BLaER1 (cell line): ENCODE measurements around the gene CDA.
A peak's percentile ranks its signal among the peaks of the same experiment; 100 is the strongest.

ENCODE experiments used
- H3K27ac ChIP-seq: shearing (Covaris generic); formaldehyde crosslinking; 2 replicates; pipeline ENCODE4 v1.8.1; 2022
- H3K27me3 ChIP-seq: shearing (Covaris generic); formaldehyde crosslinking; 2 replicates; pipeline ENCODE4 v1.8.1; 2022
- H3K36me3 ChIP-seq: shearing (Covaris generic); formaldehyde crosslinking; 2 replicates; pipeline ENCODE4 v1.8.1; 2022
- H3K4me1 ChIP-seq: shearing (Covaris generic); formaldehyde crosslinking; 2 replicates; pipeline ENCODE4 v1.8.1; 2022
- H3K4me2 ChIP-seq: shearing (Covaris generic); formaldehyde crosslinking; 2 replicates; pipeline ENCODE4 v1.8.1; 2022
- H3K4me3 ChIP-seq: shearing (Covaris generic); formaldehyde crosslinking; 2 replicates; pipeline ENCODE4 v1.8.1; 2022
- H3K9ac ChIP-seq: shearing (Covaris generic); formaldehyde crosslinking; 2 replicates; pipeline ENCODE4 v1.8.1; 2022
- H3K9me3 ChIP-seq: shearing (Covaris generic); formaldehyde crosslinking; 2 replicates; pipeline ENCODE4 v1.8.1; 2022
- H4K20me1 ChIP-seq: shearing (Covaris generic); formaldehyde crosslinking; 2 replicates; pipeline ENCODE4 v1.8.1; 2022
- Cebpa-rat ChIP-seq: shearing (Covaris generic); IDR thresholded peaks from 2 replicates; pipeline ENCODE4 v1.8.1; 2022

CDA gene

GRCh38 chr1:20661207-20662109 lies 72.6 kb downstream of the CDA start, which contains the start of gene DDOST:
Gene DDOST, minus strand, starts transcription at chr1:20661369. Its CDS starts 19 bp downstream, at chr1:20661350.
- H3K9ac ChIP-seq = peak within 1 kb of the TSS; percentile 92
- no peaks in the 10 kb centered on the region for H3K27me3 ChIP-seq
- TF ChIP-seq Cebpa-rat = no peak
- peaks cover 44% of the 10 kb centered on the region for H4K20me1 ChIP-seq
- peaks cover 40% of the 10 kb centered on the region for H3K4me1 ChIP-seq
- H3K9me3 ChIP-seq = no peaks in the 10 kb centered on the region
- peak within 1 kb of the TSS; percentile 88 for H3K27ac ChIP-seq
- H3K4me3 ChIP-seq = peak within 1 kb of the TSS; percentile 97
- H3K4me2 ChIP-seq = peak within 1 kb of the TSS; percentile 95
- peaks cover 36% of the 10 kb centered on the region for H3K36me3 ChIP-seq

- no peak for TF ChIP-seq Cebpa-rat
- Histone ChIP-seq H3K4me1 (peaks cover 40% of the 10 kb centered on the region), H3K27me3 (no peaks in the 10 kb centered on the region), H3K27ac (peak overlapping the region; percentile 83), H3K9ac (peak overlapping the region; percentile 92), H3K9me3 (no peaks in the 10 kb centered on the region), H3K4me2 (peak overlapping the region; percentile 95), H3K4me3 (peak overlapping the region; percentile 97), H4K20me1 (peaks cover 38% of the 10 kb centered on the region), H3K36me3 (peaks cover 30% of the 10 kb centered on the region)
Observed at GRCh38 chr1:20662110-20662475, 73.2 kb downstream of the CDA start.

- H3K4me2 ChIP-seq = no peak overlapping the region
- H3K27me3 ChIP-seq = no peaks in the 10 kb centered on the region
- no peak for TF ChIP-seq Cebpa-rat
- H3K36me3 ChIP-seq = peaks cover 17% of the 10 kb centered on the region
- H3K9ac ChIP-seq = no peak overlapping the region
- H3K4me1 ChIP-seq = peaks cover 40% of the 10 kb centered on the region
- no peak overlapping the region for H3K4me3 ChIP-seq
- no peak overlapping the region for H3K27ac ChIP-seq
- H3K9me3 ChIP-seq = no peaks in the 10 kb centered on the region
- peaks cover 25% of the 10 kb centered on the region for H4K20me1 ChIP-seq
Observed at GRCh38 chr1:20663365-20663764, 74.5 kb downstream of the CDA start.

- Histone ChIP-seq H3K4me2 (no peak overlapping the region), H4K20me1 (peaks cover 17% of the 10 kb centered on the region), H3K4me1 (peaks cover 33% of the 10 kb centered on the region), H3K9me3 (no peaks in the 10 kb centered on the region), H3K4me3 (no peak overlapping the region), H3K36me3 (peaks cover 9% of the 10 kb centered on the region), H3K9ac (no peak overlapping the region), H3K27me3 (no peaks in the 10 kb centered on the region), H3K27ac (0 out of 2 replicates have a peak overlapping the region, but pooled peaks have one; percentile 13)
- TF ChIP-seq Cebpa-rat = no peak
Observed at GRCh38 chr1:20663969-20664715, 75.2 kb downstream of the CDA start.

- Histone ChIP-seq H3K36me3 (no peaks in the 10 kb centered on the region), H4K20me1 (0 out of 2 replicates have a peak, but pooled peaks cover 2% of the 10 kb centered on the region), H3K27me3 (no peaks in the 10 kb centered on the region), H3K27ac (0 out of 2 replicates have a peak overlapping the region, but pooled peaks have one; percentile 18), H3K9me3 (no peaks in the 10 kb centered on the region), H3K4me1 (peaks cover 19% of the 10 kb centered on the region), H3K4me3 (no peak overlapping the region), H3K9ac (0 out of 2 replicates have a peak overlapping the region, but pooled peaks have one; percentile 34), H3K4me2 (peak overlapping the region; percentile 37)
- TF ChIP-seq Cebpa-rat = no peak
Observed at GRCh38 chr1:20665726-20666125, 76.8 kb downstream of the CDA start.

- H3K36me3 ChIP-seq = no peaks in the 10 kb centered on the region; the same call in 1 of the 2 replicates
- peaks cover 19% of the 10 kb centered on the region for H3K4me1 ChIP-seq
- H3K27ac ChIP-seq = 0 out of 2 replicates have a peak overlapping the region, but pooled peaks have one; percentile 18
- 0 out of 2 replicates have a peak overlapping the region, but pooled peaks have one; percentile 34 for H3K9ac ChIP-seq
- no peaks in the 10 kb centered on the region for H3K27me3 ChIP-seq
- H3K9me3 ChIP-seq = no peaks in the 10 kb centered on the region
- no peaks in the 10 kb centered on the region for H4K20me1 ChIP-seq
- no peak for TF ChIP-seq Cebpa-rat
- H3K4me3 ChIP-seq = no peak overlapping the region
- 0 out of 2 replicates have a peak overlapping the region, but pooled peaks have one; percentile 9 for H3K4me2 ChIP-seq
Observed at GRCh38 chr1:20666146-20666545, 77.2 kb downstream of the CDA start.

GRCh38 chr1:20666804-20667203 lies 77.9 kb downstream of the CDA start:
- Histone ChIP-seq H3K9ac (no peak overlapping the region), H4K20me1 (no peaks in the 10 kb centered on the region), H3K4me3 (no peak overlapping the region), H3K9me3 (no peaks in the 10 kb centered on the region), H3K27me3 (no peaks in the 10 kb centered on the region), H3K4me2 (no peak overlapping the region), H3K27ac (no peak overlapping the region), H3K4me1 (peaks cover 18% of the 10 kb centered on the region), H3K36me3 (peaks cover 4% of the 10 kb centered on the region; the same call in 1 of the 2 replicates)
- TF ChIP-seq Cebpa-rat = no peak
